HuH-7.5 (cell line): ENCODE data around the gene RDH11.

Source experiments
- DNase-seq: peaks from one replicate; pipeline ENCODE4 v3.0.0; 2011; ENCODE audit warnings: low spot score

Gene RDH11

DNA sequence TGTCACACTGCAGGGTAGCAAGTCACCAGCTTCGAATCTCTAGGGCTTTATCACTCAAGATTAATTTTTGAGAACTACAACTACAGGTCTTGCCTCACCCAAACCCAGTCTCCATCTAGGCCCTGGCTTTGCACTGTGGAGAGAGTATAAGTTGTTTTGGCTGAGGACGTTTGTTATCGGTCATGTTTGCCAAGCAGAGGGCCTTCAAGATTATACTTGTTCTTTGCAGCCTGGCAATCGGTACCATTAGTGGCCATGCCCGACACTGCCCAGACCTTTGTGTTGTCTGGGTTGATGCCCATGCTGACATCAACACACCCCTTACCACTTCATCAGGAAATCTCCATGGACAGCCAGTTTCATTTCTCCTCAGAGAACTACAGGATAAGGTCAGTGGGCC, 50.1 kb downstream of the RDH11 start:
- DNase-seq, result no peak

DNA sequence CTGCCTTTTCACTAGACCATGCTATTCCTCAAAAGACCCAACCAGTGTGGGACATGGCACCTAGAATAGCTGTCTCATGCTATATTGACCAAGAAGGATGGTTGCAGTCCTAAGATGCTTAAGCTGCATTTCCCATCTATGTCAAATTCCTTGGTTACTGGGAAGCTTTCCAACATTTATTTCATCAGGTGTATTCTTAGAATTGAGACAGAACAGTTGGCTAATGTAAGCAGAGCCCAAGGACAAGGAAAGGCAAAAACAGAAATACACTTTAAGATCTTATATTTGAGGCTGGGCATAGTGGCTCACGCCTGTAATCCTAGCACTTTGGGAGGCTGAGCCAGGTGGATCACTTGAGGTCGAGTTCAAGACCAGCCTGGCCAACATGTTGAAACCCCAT, 51.1 kb downstream of the RDH11 start:
- no peak for DNase-seq

DNA sequence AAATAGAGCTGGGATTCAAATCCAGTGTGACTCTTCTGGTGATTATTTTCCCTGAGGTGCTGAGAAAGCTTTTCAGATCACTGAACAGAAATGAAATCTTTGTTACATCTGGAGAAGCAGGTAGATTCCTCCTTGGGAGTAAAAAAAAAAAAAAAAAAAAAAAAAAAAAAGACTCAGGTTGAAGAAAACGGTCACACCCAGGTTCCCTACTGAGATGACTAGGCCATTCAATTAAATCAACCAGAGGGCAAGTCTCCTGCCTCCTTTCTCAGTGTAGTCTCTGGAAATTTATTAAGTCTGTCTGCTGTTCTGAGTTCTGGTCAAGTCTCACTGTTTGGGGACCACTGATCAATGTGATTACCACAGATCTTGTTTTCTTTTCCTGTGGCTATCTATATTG, 51.9 kb downstream of the RDH11 start:
- DNase-seq, result no peak

DNA sequence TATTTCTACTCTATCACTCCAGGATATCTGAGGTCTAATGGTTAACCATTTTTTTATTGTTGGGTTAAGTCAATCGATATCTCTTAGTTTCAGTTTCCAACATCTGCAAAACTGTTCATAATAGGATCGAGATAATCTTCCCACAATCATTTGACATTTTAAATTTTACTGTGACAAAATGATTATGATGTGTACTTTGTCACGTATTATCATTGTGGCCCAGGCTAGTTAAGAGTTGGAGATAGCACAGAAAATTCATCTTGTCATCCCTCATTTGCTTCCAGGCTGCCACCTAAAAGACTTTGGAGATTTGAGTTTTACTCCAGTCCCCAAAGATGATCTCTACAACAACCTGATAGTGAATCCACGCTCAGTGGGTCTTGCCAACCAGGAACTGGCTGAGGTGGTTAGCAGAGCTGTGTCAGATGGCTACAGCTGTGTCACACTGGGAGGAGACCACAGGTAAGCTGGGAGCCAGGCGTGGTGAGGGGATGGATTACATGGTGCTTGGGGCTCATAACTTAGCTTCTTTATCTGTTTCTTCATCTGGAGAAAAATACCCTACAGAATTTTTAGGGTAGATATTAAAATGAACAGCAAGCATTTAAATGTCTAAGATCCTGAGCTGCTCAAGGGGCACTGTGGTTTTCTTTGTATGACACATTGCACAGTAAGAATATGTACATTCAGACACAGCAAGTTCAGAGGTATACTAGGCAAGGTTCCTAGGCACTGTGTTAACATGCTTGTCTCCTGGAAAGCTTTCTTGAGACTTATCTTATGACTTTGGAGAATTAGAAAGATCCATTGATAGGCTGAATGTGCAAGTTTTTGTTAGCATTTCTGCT, 53.4 kb downstream of the RDH11 start:
- DNase-seq, result no peak

- no peak for DNase-seq
Measured at GRCh38 chr14:67641480-67641879, 54.1 kb downstream of the RDH11 start.

DNA sequence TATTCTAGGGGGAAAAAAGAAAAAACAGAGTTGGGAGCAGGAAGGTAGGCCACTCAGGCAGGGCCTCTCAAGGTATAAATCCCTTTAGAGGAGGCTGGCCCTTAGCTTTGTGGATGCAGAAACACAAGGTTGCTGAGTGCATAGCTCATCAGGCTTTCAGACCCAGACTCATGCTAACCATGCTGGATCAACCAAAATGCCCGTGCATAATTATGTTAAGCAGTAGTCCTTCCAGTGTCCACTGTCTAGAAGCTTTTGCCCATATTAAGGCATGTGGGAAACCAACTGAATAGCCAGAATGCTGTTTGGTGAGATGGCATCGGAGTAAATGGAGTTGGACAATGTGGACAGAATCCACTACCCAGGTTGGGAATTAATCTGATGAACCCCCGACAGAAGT, 56.9 kb downstream of the RDH11 start:
- no peak for DNase-seq

GRCh38 chr14:67636361-67636919, 59.1 kb downstream of the RDH11 start:
- no peak for DNase-seq

DNA sequence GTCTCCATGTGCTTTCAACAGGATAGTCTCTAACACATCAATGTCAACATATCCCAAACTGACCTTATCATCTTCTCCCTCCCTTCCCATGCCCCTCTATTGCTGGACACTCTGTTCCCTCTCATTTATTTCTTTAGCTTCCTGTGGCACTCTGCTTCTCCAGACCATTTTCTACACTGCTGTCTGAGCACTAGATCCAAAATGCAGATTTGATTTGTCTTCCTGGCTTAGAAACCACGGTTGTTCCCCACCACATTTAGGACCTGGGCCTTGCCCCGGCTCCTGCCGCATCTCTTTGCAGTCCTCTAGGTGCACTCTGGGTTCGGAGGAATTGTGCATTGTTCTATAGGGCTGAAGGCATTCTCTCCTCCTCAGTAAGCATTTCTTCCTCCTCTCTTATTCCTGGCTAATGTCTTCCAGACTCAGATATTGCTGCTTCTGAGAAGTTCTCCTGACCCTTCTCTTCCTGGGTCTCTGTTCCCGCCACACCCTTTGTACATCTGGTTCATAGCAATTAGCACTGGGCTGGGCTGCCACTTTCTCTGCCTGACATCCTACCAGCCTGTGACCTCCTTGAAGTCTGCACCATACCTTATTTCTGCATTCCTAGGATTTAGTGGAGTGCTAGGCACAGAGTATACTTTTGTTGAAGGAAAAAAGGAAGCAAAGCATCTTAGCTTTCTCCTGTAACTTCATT, 62.0 kb downstream of the RDH11 start:
- no peak for DNase-seq

DNA sequence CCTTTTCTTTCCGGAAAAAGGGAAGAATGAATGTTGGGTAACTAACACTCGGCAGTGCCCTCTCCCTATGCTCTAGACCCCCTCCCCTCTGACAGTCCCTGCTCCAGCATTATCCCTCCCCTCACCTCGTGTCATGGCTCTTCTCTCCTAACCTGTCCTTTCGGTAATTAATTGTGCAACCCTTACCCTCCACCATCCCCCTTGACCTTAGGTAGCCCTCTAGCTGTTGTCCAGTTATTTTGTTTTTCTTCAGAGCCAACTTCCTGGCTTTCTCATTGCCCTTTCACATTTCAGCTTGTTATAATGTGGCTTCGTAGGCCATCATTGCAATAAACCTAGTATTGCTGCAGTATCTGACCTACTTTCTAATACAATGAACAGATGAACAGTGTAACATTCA, 64.6 kb downstream of the RDH11 start:
- DNase-seq, result no peak

DNA sequence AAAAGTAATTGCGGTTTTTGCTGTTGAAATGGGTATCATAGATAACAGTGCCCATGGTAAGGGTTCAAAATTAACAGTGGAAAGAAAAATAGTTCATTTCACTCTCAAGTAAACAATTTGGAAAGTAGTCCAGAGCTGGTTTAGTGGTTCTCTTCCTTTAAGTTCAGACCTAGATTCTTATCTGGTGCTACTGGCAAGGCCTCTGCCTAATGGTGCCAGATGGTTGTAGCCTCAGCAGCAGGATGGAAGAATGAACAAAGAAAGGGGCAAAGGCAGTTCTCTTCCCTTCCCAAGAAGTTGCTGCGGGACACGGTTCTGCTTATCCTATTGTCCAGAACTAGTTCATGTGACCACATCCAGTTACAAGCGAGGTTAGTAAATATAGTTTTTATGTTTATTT, 65.4 kb downstream of the RDH11 start:
- no peak for DNase-seq

DNA sequence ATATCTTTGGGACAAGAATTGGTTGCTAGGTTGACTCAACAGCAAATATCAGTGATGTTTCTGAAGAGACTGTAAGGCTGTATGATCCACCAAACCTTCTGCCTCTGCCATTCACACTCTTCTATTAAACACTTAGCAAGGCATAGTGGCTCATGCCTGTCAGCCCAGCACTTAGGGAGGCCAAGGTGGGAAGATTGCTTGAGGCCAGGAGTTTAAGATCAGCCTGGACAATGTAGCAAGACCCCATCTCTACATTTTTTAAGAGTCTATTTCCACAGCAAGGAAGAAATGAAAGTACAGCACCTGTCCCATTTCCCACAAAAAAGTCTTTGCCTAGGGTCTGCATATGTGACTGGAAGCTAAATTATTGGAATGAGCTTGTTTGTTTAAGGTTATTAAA, 68.0 kb downstream of the RDH11 start:
- DNase-seq, result no peak
